LHCN-M2 (cell line): Measurements from ENCODE around the gene FGF21. TPM values are rescaled to one million over a fixed set of nuclear protein-coding genes. Genes with fewer than 3 reads are reported as not detected.
"Not testable (repeated sequence)": the region's sequence is repeated elsewhere in the genome, so short reads cannot be mapped to it uniquely, and the experiment has no call there.

ENCODE experiments used
- DNase-seq: peaks from one replicate; pipeline ENCODE4 v3.0.0-alpha.2; 2012; ENCODE audit warnings: low read depth
- total RNA-seq: library from RNA; depleted of rRNA; stranded (reverse); fragments of >200 nt; gene quantifications from 2 replicates; pipeline ENCODE4 v1.2.3, GENCODE V29; 2014

The FGF21 gene
- total RNA-seq, 1 experiment from 2014 or later, result not detected

DNA sequence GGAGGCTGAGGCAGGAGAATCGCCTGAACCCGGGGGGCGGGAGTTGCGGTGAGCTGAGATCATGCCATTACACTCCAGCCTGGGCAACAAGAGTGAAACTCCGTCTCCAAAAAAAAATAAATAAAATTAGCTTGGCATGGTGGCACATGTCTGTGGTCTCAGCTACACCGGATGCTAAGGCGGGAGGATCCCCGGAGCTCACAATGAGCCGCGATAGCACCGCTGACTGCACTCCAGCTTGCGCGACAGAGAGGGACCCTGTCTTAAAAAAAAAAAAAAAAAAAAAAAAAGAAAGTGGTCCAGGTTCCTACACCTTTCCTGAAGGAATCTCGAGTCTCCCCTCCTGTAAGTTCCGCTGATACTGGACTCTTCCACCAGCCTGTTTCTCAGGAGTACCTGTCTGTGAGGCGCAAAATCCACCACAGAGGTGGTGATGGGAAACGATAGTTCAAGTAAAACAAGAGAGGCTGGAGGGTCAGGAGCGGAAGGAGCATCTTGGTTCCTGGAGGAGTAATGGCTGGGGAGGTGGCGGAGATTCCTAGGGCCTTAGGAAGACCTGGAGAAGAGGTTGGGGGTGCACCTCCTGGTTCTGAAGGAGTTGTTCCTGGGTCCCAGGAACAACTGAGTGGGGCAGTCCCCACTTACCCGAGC, 3.4 kb upstream of the FGF21 start:
- DNase-seq, result no peak

DNA sequence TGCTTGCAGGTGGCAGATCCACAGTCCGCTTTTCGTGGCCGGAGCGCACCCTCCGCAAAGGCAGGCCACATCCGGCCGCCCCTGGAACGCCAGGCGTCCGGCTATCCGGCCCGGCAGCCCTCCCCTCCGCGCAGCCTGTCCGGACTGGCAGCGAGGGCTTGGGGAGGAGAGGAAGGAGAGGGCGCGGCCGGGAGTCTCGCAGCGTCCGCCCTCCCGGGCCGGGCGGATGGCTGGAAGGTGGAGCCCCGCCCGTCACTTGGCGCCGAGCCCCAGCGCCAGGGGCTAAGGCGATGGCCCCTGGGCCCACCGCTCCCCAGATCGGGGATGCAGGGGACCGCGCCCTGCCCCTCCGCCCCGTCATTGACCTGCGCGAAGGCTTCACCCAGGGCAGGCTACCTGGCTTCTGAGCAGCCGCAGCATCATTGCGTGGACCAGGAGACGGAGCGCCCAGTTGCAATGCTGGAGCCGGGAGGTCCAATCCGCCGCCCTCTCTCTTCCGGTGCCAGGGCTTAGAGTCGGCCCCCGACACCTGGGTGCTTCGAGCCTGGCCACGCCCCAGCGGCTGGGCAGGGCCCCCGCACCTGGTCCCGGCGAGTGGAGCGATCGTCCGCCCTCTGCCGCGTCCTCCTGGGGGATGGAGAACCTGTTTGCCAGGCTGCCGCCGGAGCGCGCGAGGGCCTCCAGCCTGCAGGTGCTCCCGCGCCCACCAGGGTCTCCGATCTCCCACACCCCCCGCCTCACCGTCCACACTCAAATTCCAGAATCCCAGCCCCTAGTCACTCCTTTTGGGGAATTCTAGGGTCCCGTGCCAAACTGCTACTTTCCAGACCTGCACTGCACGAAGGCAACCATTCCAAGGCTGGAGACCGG, 2.6 kb upstream of the FGF21 start, which contains the start of gene FUT1:
Gene FUT1, minus strand, starts transcription at position 146 of the 870 bp plus-strand sequence. CDS start 1,360 bp downstream, outside the sequence.
- DNase-seq, result no peak

DNA sequence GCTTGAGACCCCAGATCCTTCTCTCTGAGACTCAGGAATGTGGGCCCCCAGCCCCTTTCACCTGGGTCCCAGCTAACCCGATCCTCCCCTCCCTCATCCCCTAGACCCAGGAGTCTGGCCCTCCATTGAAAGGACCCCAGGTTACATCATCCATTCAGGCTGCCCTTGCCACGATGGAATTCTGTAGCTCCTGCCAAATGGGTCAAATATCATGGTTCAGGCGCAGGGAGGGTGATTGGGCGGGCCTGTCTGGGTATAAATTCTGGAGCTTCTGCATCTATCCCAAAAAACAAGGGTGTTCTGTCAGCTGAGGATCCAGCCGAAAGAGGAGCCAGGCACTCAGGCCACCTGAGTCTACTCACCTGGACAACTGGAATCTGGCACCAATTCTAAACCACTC, 463 bp downstream of the FGF21 start:
- no peak for DNase-seq

DNA sequence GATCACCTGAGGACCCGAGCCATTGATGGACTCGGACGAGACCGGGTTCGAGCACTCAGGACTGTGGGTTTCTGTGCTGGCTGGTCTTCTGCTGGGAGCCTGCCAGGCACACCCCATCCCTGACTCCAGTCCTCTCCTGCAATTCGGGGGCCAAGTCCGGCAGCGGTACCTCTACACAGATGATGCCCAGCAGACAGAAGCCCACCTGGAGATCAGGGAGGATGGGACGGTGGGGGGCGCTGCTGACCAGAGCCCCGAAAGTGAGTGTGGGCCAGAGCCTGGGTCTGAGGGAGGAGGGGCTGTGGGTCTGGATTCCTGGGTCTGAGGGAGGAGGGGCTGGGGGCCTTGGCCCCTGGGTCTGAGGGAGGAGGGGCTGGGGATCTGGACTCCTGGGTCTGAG, 888 bp downstream of the FGF21 start:
- no peak for DNase-seq

DNA sequence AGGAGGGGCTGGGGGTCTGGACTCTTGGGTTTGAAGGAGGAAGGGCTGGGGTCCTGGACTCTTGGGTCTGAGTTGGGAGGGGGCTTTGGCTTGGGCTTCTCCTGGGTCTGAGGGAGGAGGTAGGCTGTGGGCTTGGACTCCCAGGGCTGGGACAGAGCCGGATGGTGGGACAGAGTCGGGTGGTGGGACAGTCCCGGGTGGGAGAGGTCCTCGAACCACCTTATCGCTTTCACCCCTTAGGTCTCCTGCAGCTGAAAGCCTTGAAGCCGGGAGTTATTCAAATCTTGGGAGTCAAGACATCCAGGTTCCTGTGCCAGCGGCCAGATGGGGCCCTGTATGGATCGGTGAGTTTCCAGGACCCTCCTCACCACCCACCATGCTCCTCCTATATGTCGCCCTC, 1.4 kb downstream of the FGF21 start:
- DNase-seq, result no peak

DNA sequence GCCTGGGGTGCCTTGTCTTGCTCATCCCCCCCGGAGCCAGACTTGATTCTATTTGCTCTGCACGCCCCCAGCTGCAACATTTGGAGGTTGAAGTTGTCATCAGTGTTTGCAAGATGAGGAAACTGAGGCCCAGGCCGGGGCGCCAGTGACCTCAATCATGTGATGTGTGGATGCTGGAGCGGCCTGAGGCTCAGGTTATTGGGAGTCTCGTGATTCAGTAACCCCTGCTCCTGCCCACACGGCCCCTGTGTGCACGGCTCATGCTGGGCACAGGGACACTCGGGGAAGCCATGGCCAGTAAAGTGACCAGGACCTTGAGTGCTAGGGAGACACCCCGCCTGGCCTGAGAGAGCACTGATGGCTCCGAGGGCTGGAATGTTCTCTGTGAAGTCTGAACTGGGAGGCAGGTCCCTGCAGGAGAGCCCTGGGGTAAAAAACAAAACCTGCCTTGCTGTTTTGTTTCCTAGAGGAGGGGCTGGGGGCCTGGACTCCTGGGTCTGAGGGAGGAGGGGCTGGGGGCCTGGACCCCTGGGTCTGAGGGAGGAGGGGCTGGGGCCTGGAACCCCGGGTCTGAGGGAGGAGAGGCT, 1.9 kb downstream of the FGF21 start:
- no peak for DNase-seq

DNA sequence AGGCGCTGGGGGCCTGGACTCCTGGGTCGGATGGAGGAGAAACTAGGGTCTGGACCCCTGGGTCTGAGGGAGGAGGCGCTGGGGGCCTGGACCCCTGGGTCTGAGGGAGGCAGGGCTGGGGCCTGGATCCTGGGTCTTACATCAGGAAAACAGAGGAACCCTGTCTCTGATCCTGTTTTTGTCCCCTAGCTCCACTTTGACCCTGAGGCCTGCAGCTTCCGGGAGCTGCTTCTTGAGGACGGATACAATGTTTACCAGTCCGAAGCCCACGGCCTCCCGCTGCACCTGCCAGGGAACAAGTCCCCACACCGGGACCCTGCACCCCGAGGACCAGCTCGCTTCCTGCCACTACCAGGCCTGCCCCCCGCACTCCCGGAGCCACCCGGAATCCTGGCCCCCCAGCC, 2.4 kb downstream of the FGF21 start:
- DNase-seq, result no peak

DNA sequence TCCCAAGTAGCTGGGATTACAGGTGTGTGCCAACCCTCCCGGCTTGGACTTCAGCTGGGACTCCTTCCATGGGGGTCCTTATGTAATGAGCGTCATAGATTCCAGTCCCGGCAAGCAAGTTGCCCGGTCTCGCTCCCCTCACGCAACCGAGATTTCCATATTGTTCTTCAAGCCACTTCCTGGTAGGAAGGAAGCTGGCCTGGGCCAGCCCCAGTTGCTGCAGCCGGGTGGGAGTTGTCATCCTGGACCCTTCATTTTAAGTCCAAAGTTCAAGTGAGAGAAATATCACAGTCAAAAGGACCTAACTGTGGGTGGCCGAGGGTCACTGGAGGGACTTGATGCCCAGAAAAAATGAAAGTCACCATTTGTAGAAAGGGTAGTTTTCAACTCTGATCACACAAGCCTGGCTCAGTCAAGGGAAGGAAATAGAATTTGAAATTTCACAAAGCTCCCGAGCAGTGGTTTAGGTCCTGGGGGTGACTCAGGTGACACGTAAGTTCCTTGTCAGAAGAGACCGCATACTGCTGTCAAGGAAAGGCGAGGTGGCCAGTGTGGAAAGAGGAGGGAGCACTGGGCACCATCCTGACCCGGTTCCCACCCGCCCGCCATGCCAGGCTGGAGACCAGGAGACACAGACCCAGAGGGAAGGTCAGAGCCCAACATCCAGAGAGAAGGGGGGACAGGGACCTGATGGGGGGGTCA, 5.3 kb downstream of the FGF21 start:
- no peak for DNase-seq

DNA sequence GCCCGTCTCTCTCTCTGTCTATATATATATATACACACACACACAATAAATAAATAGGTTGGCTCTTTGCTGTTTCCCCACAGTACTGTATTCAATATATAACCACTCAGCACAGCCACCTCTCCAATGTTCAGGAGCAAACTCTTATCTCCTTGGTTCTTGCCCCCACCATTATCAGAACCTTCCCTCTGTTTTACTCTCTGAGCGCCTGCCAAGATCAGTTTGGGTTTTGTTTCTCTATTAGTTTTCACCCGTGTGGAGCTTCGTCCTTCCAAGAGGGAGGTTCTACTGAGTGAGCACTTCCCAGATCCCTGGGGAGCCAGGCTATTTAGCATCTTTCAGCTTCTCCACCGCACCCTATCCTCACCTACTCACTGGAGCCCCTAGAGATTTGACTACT, 10.5 kb downstream of the FGF21 start:
- DNase-seq, result not testable (repeated sequence)

DNA sequence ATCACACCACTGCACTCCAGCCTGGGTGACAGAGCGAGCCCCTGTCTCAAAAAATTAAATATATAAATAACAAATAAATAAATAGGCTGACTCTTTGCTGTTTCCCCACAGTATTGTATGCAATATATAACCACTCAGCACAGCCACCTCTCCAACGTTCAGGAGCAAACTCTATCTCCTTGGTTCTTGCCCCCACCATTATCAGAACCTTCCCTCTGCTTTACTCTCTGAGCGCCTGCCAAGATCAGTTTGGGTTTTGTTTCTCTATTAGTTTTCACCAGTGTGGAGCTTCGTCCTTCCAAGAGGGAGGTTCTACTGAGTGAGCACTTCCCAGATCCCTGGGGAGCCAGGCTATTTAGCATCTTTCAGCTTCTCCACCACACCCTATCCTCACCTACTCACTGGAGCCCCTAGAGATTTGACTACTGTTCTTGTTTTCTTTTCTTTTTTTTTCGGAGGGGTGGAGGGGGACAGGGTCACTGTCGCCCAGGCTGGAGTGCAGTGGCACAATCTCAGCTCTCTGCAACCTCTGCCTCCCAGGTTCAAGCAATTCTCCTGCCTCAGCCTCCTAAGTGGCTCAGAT, 12.9 kb downstream of the FGF21 start:
- not testable (repeated sequence) for DNase-seq

DNA sequence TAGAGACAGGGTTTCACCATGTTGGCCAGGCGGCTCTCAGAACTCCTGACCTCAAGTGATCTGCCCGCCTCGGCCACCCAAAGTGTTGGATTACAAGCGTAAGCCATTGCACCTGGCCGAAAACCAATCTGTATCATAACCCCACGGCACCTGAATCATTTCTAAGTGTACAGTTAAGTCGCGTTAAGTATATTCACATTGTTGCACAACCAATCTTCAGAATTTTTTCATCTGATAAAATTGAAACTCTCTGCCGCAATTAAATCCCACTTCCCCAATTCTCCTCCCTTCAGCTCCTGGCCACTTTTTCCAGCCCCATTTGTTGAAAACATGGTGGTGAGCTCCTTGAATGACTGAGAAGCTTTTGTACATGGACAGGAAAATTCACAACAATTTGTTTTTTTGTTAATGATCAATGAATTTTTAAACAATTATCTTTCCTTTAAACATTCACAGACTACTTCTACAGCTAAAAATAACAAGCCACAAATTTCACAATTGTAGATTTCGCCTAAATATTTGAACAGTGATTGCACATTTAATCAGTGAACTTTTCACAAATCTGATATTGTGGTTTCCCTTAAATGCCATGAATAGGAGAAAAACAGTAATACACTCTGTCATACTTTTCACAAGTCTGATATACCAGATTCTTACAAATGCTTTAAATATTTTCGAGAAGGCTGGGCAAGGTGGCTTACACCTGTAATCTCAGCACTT, 13.8 kb downstream of the FGF21 start:
- DNase-seq, result no peak

DNA sequence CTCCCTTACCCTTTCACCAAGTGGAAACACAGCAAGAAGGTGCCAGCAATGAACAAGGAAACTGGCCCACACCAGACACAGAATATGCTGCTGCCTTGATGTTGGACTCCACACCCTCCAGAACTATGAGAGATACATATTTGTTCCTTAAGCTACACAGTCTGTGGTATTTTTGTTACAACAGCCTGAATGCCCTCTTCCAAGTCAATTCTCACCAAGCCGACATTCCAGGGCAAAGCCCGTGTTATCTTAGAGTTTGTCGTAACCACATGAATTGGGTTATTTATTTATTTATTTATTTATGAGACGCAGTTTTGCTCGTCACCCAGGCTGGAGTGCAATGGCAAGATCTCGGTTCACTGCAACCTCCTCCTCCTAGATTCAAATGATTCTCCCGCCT, 14.9 kb downstream of the FGF21 start:
- peak; percentile 91 for DNase-seq

DNA sequence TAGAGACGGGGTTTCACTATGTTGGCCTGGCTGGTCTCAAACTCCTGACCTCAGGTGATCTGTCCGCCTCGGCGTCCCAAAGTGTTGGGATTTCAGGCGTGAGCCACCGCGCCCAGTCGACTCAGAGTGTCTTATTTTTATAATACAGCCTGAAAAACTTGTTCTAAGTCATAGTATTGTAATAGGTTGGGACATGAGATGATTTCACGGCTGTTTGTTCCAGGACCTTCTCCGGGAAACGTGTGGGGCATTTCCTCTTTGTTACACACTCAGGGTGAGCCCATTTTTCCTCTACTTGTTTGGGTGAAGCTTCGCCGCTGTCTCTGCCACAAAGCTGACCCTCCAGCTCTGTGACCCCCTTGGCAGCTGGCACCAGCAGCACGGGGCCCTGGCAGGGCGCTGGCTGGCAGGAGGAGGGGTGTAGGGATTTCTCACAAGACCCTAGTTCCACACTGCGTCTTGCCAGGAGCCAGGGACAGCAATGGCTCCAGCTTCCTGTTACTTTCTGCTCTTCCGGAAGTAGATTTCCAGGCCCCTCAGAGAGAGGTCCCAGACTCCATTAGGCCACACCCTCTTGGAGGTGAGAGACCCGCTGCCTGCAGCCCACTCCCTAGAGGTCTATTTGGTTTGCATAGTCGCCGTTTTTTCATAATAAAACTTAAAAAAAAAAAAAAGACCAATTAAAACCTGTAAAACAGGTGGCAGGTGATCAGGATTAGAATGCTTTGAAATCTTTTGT, 15.6 kb downstream of the FGF21 start:
- no peak for DNase-seq

DNA sequence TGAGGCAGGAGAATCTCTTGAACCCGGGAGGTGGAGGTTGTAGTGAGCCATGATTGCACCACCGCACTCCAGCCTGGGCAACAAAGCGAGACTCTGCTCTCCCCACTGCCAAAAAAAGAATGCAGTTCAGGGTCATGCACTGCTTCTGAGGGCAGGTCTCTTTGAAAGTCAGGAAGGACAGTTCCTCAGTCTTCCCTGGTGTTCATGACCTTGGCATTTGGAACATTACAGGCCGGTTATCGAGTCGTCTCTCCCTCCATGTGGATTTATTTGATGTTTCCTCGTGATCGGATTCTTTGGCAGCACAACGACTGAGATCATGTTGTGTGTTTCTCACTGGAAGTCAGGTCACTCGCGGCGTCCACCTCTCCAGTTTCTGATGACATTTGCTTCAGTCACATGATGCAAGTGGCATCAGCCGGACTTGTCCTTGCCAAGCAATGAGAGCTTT, 17.2 kb downstream of the FGF21 start:
- no peak for DNase-seq

DNA sequence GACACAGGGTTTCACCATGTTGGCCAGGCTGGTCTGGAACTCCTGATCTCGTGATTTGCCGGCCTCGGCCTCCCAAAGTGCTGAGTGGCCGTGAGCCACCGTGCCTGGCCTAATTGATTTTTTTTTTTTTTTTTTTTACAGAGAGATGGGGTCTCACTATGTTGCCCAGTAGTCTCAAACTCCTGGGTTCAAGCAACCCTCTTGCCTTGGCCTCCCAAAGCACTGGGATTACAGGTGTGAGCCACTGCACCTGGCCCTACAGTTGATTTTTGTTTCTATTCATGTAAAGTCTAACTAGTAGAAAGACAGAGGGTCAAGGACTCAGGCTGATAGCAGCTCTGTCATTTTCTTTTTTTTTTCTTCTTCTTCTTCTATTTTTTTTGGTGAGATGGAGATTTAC, 21.8 kb downstream of the FGF21 start:
- DNase-seq, result no peak

DNA sequence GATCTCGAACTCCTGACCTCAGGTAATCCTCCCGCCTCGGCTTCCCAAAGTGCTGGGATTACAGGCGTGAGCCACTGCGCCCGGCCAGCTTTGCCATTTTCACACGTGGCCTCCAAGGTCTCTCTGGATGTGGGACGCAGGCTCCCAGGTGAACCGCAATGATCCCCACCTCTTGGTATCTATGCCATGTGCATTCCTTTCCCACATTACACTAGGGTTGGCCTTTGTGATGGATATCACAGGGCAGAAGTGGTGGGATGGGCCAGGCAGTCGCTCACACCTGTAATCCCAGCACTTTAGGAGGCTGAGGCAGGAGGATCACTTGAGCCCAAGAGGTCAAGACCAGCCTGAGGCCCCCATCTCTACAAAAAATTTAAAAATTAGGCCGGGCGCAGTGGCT, 22.4 kb downstream of the FGF21 start:
- DNase-seq, result no peak

DNA sequence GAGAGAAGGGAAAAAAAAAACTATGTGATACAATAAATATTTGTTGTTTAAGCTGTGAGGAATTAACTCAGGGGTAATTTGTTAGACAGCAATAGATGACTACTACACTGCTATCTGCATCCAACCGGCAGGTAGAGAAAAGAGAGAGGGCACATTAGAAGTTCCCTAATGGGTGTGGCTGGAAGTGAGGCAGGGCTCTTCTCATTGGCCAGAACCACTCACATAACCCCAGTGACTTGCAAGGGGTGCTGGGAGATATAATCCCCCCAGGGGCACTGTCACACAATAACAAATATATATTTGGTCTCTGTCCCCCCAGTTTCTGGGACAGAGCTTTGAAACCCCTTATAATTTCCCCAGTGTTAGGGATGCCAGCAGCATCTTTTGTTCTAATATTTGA, 24.3 kb downstream of the FGF21 start:
- DNase-seq, result no peak

DNA sequence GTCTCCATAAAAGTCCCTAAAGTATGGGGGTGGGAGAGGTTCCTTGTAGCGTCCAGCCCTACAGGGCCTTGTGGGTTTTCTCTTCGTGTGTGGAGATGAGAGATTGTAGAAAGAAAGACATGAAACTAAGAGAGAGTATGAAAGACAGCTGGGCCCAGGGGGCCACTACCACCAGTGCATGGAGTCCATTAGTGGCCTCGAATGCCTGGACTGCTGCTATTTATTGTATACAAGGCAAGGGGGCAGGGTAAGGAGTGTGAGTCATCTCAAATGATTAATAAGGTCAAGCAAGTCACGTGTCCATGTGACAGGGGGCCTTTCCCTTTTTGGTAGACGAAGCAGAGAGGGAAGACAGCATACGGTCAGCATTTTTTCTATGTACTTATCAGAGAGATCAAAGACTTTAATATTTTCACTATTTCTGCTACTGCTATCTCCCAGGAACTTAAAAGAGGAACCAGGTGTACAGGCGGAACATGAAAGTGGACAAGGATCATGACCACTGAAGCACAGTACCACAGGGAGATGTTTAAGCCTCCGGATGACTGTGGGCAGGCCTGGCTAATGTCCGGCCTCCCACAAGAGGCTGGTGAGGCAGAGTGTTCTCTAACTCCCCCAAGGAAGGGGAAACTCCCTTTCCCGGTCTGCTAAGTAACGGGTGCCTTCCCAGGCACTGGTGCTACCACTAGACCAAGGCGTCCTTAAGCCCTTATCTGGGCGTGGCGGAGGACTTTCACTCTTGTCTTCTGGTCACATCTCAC, 25.5 kb downstream of the FGF21 start:
- DNase-seq, result peak; percentile 46

DNA sequence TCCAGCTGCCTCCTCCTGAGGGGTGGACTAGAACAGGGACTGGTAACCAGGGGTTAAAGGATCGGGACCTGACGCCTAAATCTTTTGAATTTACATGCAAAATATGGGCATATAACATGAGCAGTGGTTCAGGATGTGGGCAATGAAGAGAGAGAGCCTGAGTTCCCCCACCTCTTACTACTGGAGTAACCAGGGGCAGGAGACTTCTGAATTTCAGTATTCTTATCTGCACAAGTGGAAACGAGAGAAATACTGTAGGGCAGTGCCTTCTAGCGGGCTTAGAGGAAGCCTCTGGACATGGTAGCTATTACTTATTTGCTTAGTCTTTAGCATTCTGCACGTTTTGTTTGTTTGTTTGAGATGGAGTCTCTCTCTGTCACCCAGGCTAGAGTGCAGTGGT, 29.2 kb downstream of the FGF21 start:
- no peak for DNase-seq
